ENCODE measurements around the gene TAF4B. TPM values are rescaled to one million over a fixed set of nuclear protein-coding genes. Genes with fewer than 3 reads are reported as not detected.
"Not testable (repeated sequence)": the region's sequence is repeated elsewhere in the genome, so short reads cannot be mapped to it uniquely, and the experiment has no call there.

Gene TAF4B
- total and polyA plus RNA-seq, 2 donors (not counting 1 experiment from before 2014, with no cell fraction given), result 0.42 to 2.0 TPM

DNA sequence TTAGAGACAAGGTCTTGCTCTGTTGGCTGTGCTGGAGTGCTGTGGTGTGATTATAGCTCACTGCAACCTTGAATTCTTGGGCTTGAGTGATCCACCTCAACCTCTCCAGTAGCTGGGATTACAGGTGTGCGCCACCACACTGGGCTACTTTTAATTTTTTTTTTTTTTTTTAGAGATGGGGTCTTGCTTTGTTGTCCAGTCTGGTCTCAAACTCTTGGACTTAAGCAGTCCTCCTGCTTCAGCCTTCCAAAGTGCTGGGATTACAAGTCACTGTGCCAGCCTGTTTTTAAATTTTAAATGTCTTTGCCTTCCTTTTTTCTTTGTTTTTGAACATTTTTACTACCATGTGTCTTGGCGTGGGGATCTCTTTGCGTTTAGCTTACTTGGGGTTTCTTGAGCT lies 32.5 kb downstream of the TAF4B start:
- DNase-seq (ENCODE audit: low read depth in 2 of 2), result no peak
- Histone ChIP-seq H3K4me3 (replicated peaks in 1 of 4; ENCODE audit: control extremely low read depth in 1 of 4, insufficient read depth in 1 of 4, low read depth in 3 of 4, low read length in 4 of 4) (no peak overlapping the region), H3K79me2 (ENCODE audit: control insufficient read depth, insufficient read depth, low read length) (no peaks in the 10 kb centered on the region), H3K36me3 (ENCODE audit: control insufficient read depth, insufficient read depth, low read length) (no peaks in the 10 kb centered on the region), H3K27me3 (ENCODE audit: control insufficient read depth, insufficient read depth, low read length) (no peaks in the 10 kb centered on the region), H2AFZ (ENCODE audit: low read length) (no peak overlapping the region), H3K4me2 (ENCODE audit: extremely low read depth, insufficient read depth, low read length) (no peak overlapping the region), H4K20me1 (ENCODE audit: control insufficient read depth, extremely low read depth, insufficient read depth, low read length) (no peaks in the 10 kb centered on the region), H3K4me1 (ENCODE audit: control insufficient read depth, extremely low read depth, insufficient read depth, low read length) (no peaks in the 10 kb centered on the region), H3K27ac (ENCODE audit: insufficient read depth, low read length) (no peak overlapping the region), H3K9me3 (ENCODE audit: control insufficient read depth, insufficient read depth, low read depth, low read length) (no peaks in the 10 kb centered on the region), H3K9ac (ENCODE audit: insufficient read depth, low read length) (no peak overlapping the region)
- TF ChIP-seq, protein P1, sequence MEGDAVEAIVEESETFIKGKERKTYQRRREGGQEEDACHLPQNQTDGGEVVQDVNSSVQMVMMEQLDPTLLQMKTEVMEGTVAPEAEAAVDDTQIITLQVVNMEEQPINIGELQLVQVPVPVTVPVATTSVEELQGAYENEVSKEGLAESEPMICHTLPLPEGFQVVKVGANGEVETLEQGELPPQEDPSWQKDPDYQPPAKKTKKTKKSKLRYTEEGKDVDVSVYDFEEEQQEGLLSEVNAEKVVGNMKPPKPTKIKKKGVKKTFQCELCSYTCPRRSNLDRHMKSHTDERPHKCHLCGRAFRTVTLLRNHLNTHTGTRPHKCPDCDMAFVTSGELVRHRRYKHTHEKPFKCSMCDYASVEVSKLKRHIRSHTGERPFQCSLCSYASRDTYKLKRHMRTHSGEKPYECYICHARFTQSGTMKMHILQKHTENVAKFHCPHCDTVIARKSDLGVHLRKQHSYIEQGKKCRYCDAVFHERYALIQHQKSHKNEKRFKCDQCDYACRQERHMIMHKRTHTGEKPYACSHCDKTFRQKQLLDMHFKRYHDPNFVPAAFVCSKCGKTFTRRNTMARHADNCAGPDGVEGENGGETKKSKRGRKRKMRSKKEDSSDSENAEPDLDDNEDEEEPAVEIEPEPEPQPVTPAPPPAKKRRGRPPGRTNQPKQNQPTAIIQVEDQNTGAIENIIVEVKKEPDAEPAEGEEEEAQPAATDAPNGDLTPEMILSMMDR (conservative IDR thresholded peaks at IDR 0.05 in 1 of 2, IDR thresholded peaks at IDR 0.05 in 1 of 2; ENCODE audit: low read depth in 1 of 2, low read length in 2 of 2), result no peak
- TF ChIP-seq EZH2 (IDR thresholded peaks at IDR 0.05; ENCODE audit: low read length, missing control alignments), result no peak

DNA sequence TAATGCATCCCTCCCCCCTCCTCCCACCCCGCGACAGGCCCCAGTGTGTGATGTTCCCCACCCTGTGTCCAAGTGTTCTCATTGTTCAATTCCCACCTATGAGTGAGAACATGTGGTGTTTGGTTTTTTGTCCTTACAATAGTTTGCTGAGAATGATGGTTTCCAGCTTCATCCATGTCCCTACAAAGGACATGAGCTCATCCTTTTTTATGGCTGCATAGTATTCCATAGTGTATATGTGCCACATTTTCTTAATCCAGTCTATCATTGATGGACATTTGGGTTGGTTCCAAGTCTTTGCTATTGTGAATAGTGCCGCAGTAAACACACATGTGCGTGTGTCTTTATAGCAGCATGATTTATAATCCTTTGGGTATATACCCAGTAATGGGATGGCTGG lies 33.2 kb downstream of the TAF4B start:
- H3K4me3 ChIP-seq (replicated peaks in 1 of 4; ENCODE audit: control extremely low read depth in 1 of 4, insufficient read depth in 1 of 4, low read depth in 3 of 4, low read length in 4 of 4); H3K27me3 ChIP-seq (ENCODE audit: control insufficient read depth, insufficient read depth, low read length); H2AFZ ChIP-seq (ENCODE audit: low read length); H3K36me3 ChIP-seq (ENCODE audit: control insufficient read depth, insufficient read depth, low read length); H3K4me1 ChIP-seq (ENCODE audit: control insufficient read depth, extremely low read depth, insufficient read depth, low read length); H3K9ac ChIP-seq (ENCODE audit: insufficient read depth, low read length); H3K9me3 ChIP-seq (ENCODE audit: control insufficient read depth, insufficient read depth, low read depth, low read length); H3K79me2 ChIP-seq (ENCODE audit: control insufficient read depth, insufficient read depth, low read length); H3K4me2 ChIP-seq (ENCODE audit: extremely low read depth, insufficient read depth, low read length); H3K27ac ChIP-seq (ENCODE audit: insufficient read depth, low read length); H4K20me1 ChIP-seq (ENCODE audit: control insufficient read depth, extremely low read depth, insufficient read depth, low read length); DNase-seq (ENCODE audit: low read depth in 2 of 2): not testable (repeated sequence)

DNA sequence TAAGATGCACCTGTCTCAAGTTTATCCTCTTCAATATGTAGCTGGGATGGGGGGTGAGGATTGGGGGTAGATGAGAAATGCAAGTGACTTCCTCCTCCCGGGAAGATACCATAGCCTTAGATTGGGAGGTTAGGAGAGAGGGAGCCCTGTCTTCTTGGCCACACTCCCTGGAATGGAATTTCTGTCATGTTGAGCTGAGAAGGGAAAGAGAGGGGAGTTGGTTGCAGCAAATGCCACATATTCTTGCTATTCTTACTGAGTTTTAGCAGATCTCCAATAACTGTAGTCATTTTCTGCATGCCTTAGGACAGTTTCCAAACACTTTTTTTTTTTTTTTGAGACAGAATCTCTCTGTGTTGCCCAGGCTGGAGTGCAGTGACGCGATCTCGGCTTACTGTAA lies 35.9 kb downstream of the TAF4B start:
- Histone ChIP-seq H2AFZ (ENCODE audit: low read length) (no peak overlapping the region), H3K4me2 (ENCODE audit: extremely low read depth, insufficient read depth, low read length) (no peak overlapping the region), H3K27me3 (ENCODE audit: control insufficient read depth, insufficient read depth, low read length) (no peaks in the 10 kb centered on the region), H3K79me2 (ENCODE audit: control insufficient read depth, insufficient read depth, low read length) (no peaks in the 10 kb centered on the region), H3K36me3 (ENCODE audit: control insufficient read depth, insufficient read depth, low read length) (no peaks in the 10 kb centered on the region), H3K9me3 (ENCODE audit: control insufficient read depth, insufficient read depth, low read depth, low read length) (no peaks in the 10 kb centered on the region), H4K20me1 (ENCODE audit: control insufficient read depth, extremely low read depth, insufficient read depth, low read length) (no peaks in the 10 kb centered on the region), H3K4me1 (ENCODE audit: control insufficient read depth, extremely low read depth, insufficient read depth, low read length) (no peaks in the 10 kb centered on the region), H3K27ac (ENCODE audit: insufficient read depth, low read length) (no peak overlapping the region), H3K4me3 (replicated peaks in 1 of 4; ENCODE audit: control extremely low read depth in 1 of 4, insufficient read depth in 1 of 4, low read depth in 3 of 4, low read length in 4 of 4) (no peak overlapping the region), H3K9ac (ENCODE audit: insufficient read depth, low read length) (no peak overlapping the region)
- no peak for TF ChIP-seq EZH2 (IDR thresholded peaks at IDR 0.05; ENCODE audit: low read length, missing control alignments)
- TF ChIP-seq, protein P1 (conservative IDR thresholded peaks at IDR 0.05 in 1 of 2, IDR thresholded peaks at IDR 0.05 in 1 of 2; ENCODE audit: low read depth in 1 of 2, low read length in 2 of 2), result no peak
- no peak for DNase-seq (ENCODE audit: low read depth in 2 of 2)
